Calu3 (cell line): ENCODE data around the gene MAML3. TPM values are rescaled to one million over a fixed set of nuclear protein-coding genes. Genes with fewer than 3 reads are reported as not detected.

Experiments
- BruUV-seq: library from RNA; stranded (reverse); fragments of 400-500 nt; replicated peaks from 2 replicates; lab custom pipeline; 2021; lab: Mats Ljungman, UMichigan
- CTCF ChIA-PET: fragments of 300-600 bp; sonication (Branson Sonifier 250); formaldehyde crosslinking; loops from one replicate; lab custom pipeline; 2022; ENCODE audit warnings: antibody characterized with exemption; lab: Charles Lee
- DNase-seq: peaks from one replicate; pipeline ENCODE4 v3.0.0; 2022
- H3K27ac Mint-ChIP-seq: one replicate; pipeline ENCODE4 v1.8.0; 2022; ENCODE audit warnings: mixed read lengths; ENCODE audit not compliant: unreplicated experiment
- H3K27me3 Mint-ChIP-seq: one replicate; pipeline ENCODE4 v1.8.0; 2022; ENCODE audit warnings: mixed read lengths; ENCODE audit not compliant: unreplicated experiment
- H3K36me3 Mint-ChIP-seq: one replicate; pipeline ENCODE4 v1.8.0; 2022; ENCODE audit warnings: mild to moderate bottlenecking, moderate library complexity, mixed read lengths; ENCODE audit not compliant: insufficient read depth, unreplicated experiment
- H3K4me1 Mint-ChIP-seq: one replicate; pipeline ENCODE4 v1.8.0; 2022; ENCODE audit warnings: mild to moderate bottlenecking, low read depth, mixed read lengths; ENCODE audit not compliant: unreplicated experiment
- H3K4me3 Mint-ChIP-seq: one replicate; pipeline ENCODE4 v1.8.0; 2022; ENCODE audit warnings: mild to moderate bottlenecking, low read depth, moderate library complexity, mixed read lengths; ENCODE audit not compliant: unreplicated experiment
- H3K9me3 Mint-ChIP-seq: one replicate; pipeline ENCODE4 v1.8.0; 2022; ENCODE audit warnings: low read depth, mixed read lengths; ENCODE audit not compliant: unreplicated experiment
- intact Hi-C: fragments of 100-400 bp; cut with micrococcal nuclease; formaldehyde crosslinking; loops from one replicate; pipeline ENCODE4 v1.10.0; 2022; ENCODE audit not compliant: unreplicated experiment
- total RNA-seq: library from RNA; stranded (reverse); gene quantifications from 2 replicates; pipeline ENCODE4 v1.2.3, GENCODE V29; 2022
- TF ChIP-seq, protein P1 (sequence below): fragments of 200-600 bp; IDR thresholded peaks from one replicate; pipeline ENCODE4 v1.8.0; 2022; ENCODE audit warnings: antibody characterized with exemption; ENCODE audit not compliant: unreplicated experiment

The MAML3 gene
- total RNA-seq, 1 experiment from 2014 or later, result 4.0 TPM

DNA sequence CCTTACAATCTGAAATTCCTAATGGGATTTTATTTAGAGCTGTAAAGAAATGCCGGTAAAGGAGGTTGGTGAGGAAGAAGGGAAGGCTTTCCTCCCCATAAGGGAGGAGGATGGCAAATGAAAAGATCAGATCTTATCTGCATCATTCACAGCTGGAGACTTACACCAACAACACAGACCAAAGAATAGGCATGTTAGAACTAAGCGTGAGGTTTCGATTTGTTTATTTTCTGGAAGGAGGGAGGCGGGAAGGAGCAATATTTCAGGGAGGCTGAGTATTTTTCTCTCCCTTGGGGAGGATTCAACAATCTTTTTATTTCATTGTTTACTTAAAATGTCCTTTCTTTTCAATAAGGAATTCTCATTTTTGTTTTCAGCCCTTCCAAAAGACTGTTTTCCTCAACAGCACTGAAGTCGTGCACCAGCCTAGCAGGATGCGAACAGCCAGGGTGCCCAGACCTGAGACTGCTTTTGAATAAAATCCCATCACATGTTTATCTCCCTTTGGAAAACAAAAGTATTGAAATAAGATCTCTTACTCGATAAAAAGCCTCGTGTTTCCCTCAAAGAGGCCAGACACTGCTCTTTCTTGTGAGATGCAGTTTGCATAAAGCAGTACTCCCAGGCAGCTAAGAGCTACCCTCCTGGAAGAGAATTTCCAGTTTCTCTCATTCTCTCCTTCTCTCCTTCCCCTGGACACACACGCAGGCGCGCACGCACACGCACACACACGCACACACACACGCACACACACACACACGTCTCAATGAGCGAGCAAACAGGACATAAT, 252.3 kb downstream of the MAML3 start:
- CTCF ChIA-PET, result interaction anchor here (0.6 kb wide), 2 partner anchors 38 to 725 kb away, joined by 3 read pairs; no protein-coding TSS in a partner anchor
- Mint-ChIP-seq H3K4me3 (no peak overlapping the region), H3K36me3 (no peaks in the 10 kb centered on the region), H3K27me3 (no peaks in the 10 kb centered on the region), H3K4me1 (no peaks in the 10 kb centered on the region), H3K27ac (no peak overlapping the region), H3K9me3 (no peaks in the 10 kb centered on the region)
- no TSS peak for BruUV-seq
- DNase-seq, result no peak
- intact Hi-C loops, result no loop called here
- TF ChIP-seq, protein P1, sequence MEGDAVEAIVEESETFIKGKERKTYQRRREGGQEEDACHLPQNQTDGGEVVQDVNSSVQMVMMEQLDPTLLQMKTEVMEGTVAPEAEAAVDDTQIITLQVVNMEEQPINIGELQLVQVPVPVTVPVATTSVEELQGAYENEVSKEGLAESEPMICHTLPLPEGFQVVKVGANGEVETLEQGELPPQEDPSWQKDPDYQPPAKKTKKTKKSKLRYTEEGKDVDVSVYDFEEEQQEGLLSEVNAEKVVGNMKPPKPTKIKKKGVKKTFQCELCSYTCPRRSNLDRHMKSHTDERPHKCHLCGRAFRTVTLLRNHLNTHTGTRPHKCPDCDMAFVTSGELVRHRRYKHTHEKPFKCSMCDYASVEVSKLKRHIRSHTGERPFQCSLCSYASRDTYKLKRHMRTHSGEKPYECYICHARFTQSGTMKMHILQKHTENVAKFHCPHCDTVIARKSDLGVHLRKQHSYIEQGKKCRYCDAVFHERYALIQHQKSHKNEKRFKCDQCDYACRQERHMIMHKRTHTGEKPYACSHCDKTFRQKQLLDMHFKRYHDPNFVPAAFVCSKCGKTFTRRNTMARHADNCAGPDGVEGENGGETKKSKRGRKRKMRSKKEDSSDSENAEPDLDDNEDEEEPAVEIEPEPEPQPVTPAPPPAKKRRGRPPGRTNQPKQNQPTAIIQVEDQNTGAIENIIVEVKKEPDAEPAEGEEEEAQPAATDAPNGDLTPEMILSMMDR, result no peak

DNA sequence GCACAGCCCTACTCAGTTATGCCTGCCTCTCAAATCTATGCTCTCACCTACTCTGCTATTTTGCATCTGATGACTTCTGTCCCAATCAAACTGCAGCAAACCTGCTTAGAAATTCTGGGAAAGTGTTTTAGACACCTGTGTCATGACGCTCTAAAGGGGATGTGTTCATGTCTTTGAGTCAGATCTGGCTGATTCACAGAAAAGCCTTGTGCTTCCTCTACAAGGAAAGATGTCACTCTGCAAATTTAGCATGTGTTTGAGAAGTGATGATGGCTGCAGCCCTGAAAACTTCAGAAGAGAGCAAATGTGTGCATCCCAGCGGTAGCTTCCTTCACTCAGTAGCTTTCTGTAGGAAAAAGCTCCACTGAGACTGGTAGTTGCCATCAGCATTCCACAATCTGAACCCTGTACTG, 253.0 kb downstream of the MAML3 start:
- TF ChIP-seq, protein P1, result no peak
- no peaks in the 10 kb centered on the region for H3K9me3 Mint-ChIP-seq
- no peak for DNase-seq
- H3K4me3 Mint-ChIP-seq, result no peak overlapping the region
- no peaks in the 10 kb centered on the region for H3K4me1 Mint-ChIP-seq
- H3K27ac Mint-ChIP-seq, result no peak overlapping the region
- BruUV-seq, result no TSS peak
- CTCF ChIA-PET, result no interaction called here
- intact Hi-C loops, result no loop called here
- H3K27me3 Mint-ChIP-seq, result no peaks in the 10 kb centered on the region
- no peaks in the 10 kb centered on the region for H3K36me3 Mint-ChIP-seq

DNA sequence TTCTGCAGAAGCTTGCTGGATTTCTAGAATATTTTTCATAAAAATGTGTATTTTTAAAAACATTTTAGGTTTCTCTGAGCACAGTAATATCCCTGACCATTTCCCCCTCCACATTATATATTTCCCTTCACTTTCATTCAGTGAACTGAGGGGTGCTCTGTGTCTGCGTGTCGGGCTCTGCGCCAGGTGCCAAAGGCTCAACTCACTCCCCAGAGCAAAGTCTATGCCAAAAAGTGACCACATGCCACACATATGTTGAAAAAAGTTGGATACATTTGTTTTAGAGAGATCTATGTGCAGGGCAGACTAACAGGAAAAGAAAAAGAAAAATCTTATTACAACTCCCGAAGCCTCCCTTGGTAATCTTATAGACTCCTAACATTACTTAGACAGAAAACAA, 254.6 kb downstream of the MAML3 start:
- Mint-ChIP-seq H3K36me3 (no peaks in the 10 kb centered on the region), H3K4me1 (no peaks in the 10 kb centered on the region), H3K9me3 (no peaks in the 10 kb centered on the region), H3K4me3 (no peak overlapping the region), H3K27me3 (no peaks in the 10 kb centered on the region), H3K27ac (no peak overlapping the region)
- no peak for DNase-seq
- BruUV-seq, result no TSS peak
- CTCF ChIA-PET, result no interaction called here
- TF ChIP-seq, protein P1, result no peak
- intact Hi-C loops, result no loop called here

DNA sequence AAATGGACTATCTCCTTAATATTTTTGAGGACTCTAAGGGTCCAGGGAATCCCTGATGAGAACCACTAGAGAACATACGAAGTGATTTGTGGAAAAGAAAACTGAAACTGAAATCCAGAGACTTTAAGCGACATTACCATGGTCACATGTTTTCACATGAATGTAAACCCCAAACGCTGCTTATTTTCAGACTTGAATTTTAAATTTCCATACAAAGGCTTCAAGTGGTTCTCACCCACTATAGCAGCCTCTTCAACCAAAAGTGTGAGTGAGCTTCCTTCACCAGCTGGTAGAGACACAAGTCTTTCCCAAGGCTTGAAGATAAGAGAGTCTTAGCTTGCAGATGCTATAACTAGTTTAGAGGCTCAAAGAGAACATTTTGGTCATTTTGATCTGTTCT, 255.7 kb downstream of the MAML3 start:
- BruUV-seq, result no TSS peak
- Mint-ChIP-seq H3K27ac (no peak overlapping the region), H3K9me3 (no peaks in the 10 kb centered on the region), H3K4me3 (no peak overlapping the region), H3K4me1 (no peaks in the 10 kb centered on the region), H3K27me3 (no peaks in the 10 kb centered on the region), H3K36me3 (no peaks in the 10 kb centered on the region)
- no peak for DNase-seq
- CTCF ChIA-PET, result no interaction called here
- TF ChIP-seq, protein P1, result no peak
- intact Hi-C loops, result no loop called here
